Uterus (tissue), 4 donors: Measurements from ENCODE around the gene NRXN3. TPM values are rescaled to one million over a fixed set of nuclear protein-coding genes. Genes with fewer than 3 reads are reported as not detected.

Experiments
- DNase-seq, 2 donors: peaks; one replicate each; pipeline ENCODE4 v3.0.0-alpha.2; 2019 to 2020
- H3K27ac ChIP-seq, 2 donors: fragments of 200-600 bp; sonication (generic); 1 replicate in 1 of 2; 2 replicates in 1 of 2; pipeline ENCODE4 v1.5.1; 2016 to 2018
- H3K27me3 ChIP-seq, 2 donors: fragments of 200-600 bp; sonication (generic); one replicate each; pipeline ENCODE4 v1.5.1; 2018 to 2019; ENCODE audit warnings: control low read depth in 1 of 2
- H3K36me3 ChIP-seq, 2 donors: fragments of 200-600 bp; sonication (generic); one replicate each; pipeline ENCODE4 v1.5.1; 2019; ENCODE audit warnings: control low read depth in 1 of 2
- H3K4me1 ChIP-seq, 2 donors: fragments of 200-600 bp; sonication (generic); one replicate each; pipeline ENCODE4 v1.5.1; 2018 to 2019; ENCODE audit warnings: control low read depth in 1 of 2
- H3K4me3 ChIP-seq, 2 donors: fragments of 200-600 bp; sonication (generic); 1 replicate in 1 of 2; 2 replicates in 1 of 2; pipeline ENCODE4 v1.5.1; 2018 to 2019; ENCODE audit warnings: mild to moderate bottlenecking in 1 of 2
- H3K9me3 ChIP-seq, 2 donors: fragments of 200-600 bp; sonication (generic); one replicate each; pipeline ENCODE4 v1.5.1; 2019; ENCODE audit warnings: control low read depth in 1 of 2
- POLR2A ChIP-seq, 2 donors: fragments of 450-650 bp; IDR thresholded peaks; one replicate each; pipeline ENCODE4 v1.6.1; 2016; ENCODE audit warnings: antibody characterized with exemption in 2 of 2, mild to moderate bottlenecking in 1 of 2, moderate library complexity in 1 of 2
- intact Hi-C: fragments of 100-400 bp; cut with DNase I; formaldehyde crosslinking; loops from one replicate; pipeline ENCODE4 v1.15.1; 2023; ENCODE audit warnings: low total_unique reads
- total RNA-seq, 4 donors: library from RNA; depleted of rRNA in 3 of 4; stranded (reverse); fragments of >200 nt in 3 of 4; gene quantifications; one replicate each; pipeline versions ENCODE4 v1.1.0 to v1.2.4, GENCODE V29; 2014 to 2023
- TF ChIP-seq, protein P1 (sequence below), 4 experiments: fragments of 200-600 bp in 2 of 4; fragments of 450-650 bp in 2 of 4; sonication (generic) in 2 of 4; IDR thresholded peaks; one replicate each; pipeline ENCODE4 v1.5.1; 2016 to 2019; ENCODE audit warnings: antibody characterized with exemption in 4 of 4, mild to moderate bottlenecking in 2 of 4, moderate library complexity in 1 of 4
- donor health status: DM: yes; HTN: yes; CAD: no.

Gene NRXN3
- total RNA-seq, 4 donors from 2014 or later, result 2.9 to 17.0 (median 4.4) TPM

DNA sequence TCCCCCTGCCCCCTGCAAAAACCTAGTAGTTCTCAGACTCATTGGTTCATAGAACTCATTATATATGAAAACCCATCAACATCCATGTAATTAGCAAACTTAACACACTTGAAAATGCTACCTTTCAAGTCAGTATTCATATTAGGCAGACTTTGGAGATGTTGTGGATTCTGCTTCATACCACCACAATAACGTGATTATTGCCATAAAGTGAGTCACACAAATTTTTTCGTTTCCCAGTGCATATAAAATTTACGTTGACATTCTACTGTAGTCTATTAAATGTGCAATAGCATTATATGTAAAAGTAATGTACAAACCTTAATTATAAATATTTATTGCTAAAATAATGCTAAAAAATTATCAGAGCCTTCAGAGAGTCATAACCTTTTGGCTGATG lies 1387.1 kb downstream of the NRXN3 start:
- no peak overlapping the region for H3K27ac ChIP-seq
- TF ChIP-seq, protein P1, sequence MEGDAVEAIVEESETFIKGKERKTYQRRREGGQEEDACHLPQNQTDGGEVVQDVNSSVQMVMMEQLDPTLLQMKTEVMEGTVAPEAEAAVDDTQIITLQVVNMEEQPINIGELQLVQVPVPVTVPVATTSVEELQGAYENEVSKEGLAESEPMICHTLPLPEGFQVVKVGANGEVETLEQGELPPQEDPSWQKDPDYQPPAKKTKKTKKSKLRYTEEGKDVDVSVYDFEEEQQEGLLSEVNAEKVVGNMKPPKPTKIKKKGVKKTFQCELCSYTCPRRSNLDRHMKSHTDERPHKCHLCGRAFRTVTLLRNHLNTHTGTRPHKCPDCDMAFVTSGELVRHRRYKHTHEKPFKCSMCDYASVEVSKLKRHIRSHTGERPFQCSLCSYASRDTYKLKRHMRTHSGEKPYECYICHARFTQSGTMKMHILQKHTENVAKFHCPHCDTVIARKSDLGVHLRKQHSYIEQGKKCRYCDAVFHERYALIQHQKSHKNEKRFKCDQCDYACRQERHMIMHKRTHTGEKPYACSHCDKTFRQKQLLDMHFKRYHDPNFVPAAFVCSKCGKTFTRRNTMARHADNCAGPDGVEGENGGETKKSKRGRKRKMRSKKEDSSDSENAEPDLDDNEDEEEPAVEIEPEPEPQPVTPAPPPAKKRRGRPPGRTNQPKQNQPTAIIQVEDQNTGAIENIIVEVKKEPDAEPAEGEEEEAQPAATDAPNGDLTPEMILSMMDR (IDR thresholded peaks at IDR 0.05), result no peak
- no peak for TF ChIP-seq POLR2A (IDR thresholded peaks at IDR 0.05)
- intact Hi-C loops, result no loop called here
- H3K36me3 ChIP-seq, result no peaks in the 10 kb centered on the region
- no peak overlapping the region for H3K4me3 ChIP-seq
- H3K27me3 ChIP-seq, result no peaks in the 10 kb centered on the region
- H3K9me3 ChIP-seq, result no peaks in the 10 kb centered on the region
- DNase-seq, result no peak
- H3K4me1 ChIP-seq, result no peaks in the 10 kb centered on the region

DNA sequence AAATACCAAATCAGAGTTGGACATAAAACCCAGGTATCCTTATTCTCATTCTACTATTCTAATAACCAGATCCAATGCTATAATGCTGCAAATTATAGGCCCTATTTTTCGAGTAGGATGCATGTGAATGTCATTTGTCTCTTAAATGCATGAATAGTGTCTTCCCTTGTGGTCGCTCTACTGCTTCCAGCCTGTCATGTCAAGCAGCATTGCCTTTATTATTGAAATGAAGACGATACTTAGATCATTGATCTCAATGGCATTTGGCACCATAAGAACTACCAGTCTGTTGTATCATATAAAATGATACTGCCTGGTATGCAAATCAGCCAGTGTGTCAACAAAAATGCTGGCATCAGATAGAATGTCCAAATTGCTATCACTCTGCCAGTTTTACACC lies 1392.0 kb downstream of the NRXN3 start:
- no peak for DNase-seq
- intact Hi-C loops, result no loop called here
- H3K27me3 ChIP-seq, result no peaks in the 10 kb centered on the region
- H3K4me1 ChIP-seq, result no peaks in the 10 kb centered on the region
- H3K9me3 ChIP-seq, result no peaks in the 10 kb centered on the region
- TF ChIP-seq POLR2A (IDR thresholded peaks at IDR 0.05), result no peak
- TF ChIP-seq, protein P1 (IDR thresholded peaks at IDR 0.05), result no peak
- no peak overlapping the region for H3K4me3 ChIP-seq
- no peak overlapping the region for H3K27ac ChIP-seq
- H3K36me3 ChIP-seq, result no peaks in the 10 kb centered on the region

DNA sequence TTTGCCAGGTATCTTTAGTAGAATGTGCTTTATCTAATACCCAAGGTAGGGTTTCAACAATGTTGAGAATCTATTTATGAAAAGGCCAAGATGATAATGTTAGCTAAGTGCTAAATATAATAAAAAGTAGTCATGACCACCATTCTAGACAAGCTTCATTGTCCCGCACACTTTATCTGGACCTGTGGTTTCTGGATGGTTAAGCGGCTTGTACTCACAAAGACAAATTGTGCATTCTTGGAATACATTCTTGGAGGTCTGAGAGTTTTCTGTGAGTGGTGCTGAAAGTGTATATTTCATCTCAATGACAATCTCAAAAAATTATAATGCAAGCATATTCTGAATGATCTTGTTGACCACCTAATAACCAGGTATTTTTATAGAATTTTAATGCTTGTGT lies 1394.2 kb downstream of the NRXN3 start:
- Histone ChIP-seq H3K27ac (no peak overlapping the region), H3K36me3 (no peaks in the 10 kb centered on the region), H3K9me3 (no peaks in the 10 kb centered on the region), H3K27me3 (no peaks in the 10 kb centered on the region), H3K4me1 (no peaks in the 10 kb centered on the region), H3K4me3 (no peak overlapping the region)
- intact Hi-C loops, result no loop called here
- TF ChIP-seq, protein P1 (IDR thresholded peaks at IDR 0.05), result no peak
- no peak for TF ChIP-seq POLR2A (IDR thresholded peaks at IDR 0.05)
- DNase-seq, result no peak

DNA sequence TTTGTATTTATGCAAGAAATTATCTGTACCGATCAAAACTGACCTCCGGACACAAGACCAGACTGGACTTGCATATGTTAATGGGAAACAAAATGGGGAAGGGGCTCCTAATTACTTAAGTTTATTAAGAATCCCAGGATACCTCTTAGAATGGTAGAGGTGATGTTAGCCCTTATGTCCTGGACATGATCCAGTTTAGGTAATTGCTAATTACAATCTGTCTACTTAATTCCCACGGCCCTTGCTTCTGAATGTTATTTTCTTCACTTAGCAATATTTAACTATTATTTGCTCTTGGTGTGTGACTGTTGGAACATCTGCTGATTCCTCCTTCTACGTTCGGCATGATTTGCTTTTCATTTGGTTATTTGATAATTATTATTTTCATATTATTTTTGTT lies 1397.1 kb downstream of the NRXN3 start:
- intact Hi-C loops, result no loop called here
- Histone ChIP-seq H3K27me3 (no peaks in the 10 kb centered on the region), H3K27ac (no peak overlapping the region), H3K36me3 (no peaks in the 10 kb centered on the region), H3K9me3 (no peaks in the 10 kb centered on the region), H3K4me3 (no peak overlapping the region), H3K4me1 (no peaks in the 10 kb centered on the region)
- DNase-seq, result no peak
- TF ChIP-seq, protein P1 (IDR thresholded peaks at IDR 0.05), result no peak
- no peak for TF ChIP-seq POLR2A (IDR thresholded peaks at IDR 0.05)

DNA sequence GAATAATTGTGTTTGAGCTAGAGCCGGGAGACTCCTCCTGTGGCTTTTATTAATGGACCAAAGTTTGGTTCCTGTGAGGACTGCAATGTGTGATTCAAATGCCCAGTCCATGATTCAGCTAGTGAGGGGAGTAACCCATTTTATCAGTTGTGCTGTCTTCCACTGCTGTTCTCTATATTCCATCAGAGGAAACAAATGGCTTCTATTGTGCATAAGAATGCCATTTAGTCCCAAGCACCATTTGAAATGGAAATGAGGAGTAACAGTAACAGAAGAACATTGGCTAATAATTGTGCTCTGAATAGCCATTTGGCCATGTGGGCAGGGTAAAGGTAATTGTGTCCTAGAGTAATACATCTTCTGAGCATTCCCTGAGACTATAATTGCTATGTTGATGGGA lies 1398.4 kb downstream of the NRXN3 start:
- intact Hi-C loops, result no loop called here
- TF ChIP-seq, protein P1 (IDR thresholded peaks at IDR 0.05), result no peak
- no peak for TF ChIP-seq POLR2A (IDR thresholded peaks at IDR 0.05)
- H3K9me3 ChIP-seq, result no peaks in the 10 kb centered on the region
- H3K4me3 ChIP-seq, result no peak overlapping the region
- H3K4me1 ChIP-seq, result no peaks in the 10 kb centered on the region
- no peaks in the 10 kb centered on the region for H3K27me3 ChIP-seq
- H3K36me3 ChIP-seq, result no peaks in the 10 kb centered on the region
- no peak for DNase-seq
- H3K27ac ChIP-seq, result no peak overlapping the region
